HepG2 (cell line): Measurements from ENCODE around the gene KRT38. TPM values are rescaled to one million over a fixed set of nuclear protein-coding genes. Genes with fewer than 3 reads are reported as not detected.

ENCODE experiments used
- ATAC-seq: fragments of 200-7000 bp; cut with Tn5 transposase; 3 replicates; pipeline ENCODE4 v1.9.1; 2020; ENCODE audit warnings: mild to moderate bottlenecking, moderate library complexity
- BruUV-seq: library from RNA; stranded (reverse); fragments of 400-500 nt; replicated peaks from 2 replicates; lab custom pipeline; 2021; lab: Mats Ljungman, UMichigan
- CTCF ChIA-PET: fragments of 300-600 bp; formaldehyde crosslinking; extraction: SDS; loops from one replicate; lab custom pipeline; 2021; ENCODE audit warnings: low total read pairs, inconsistent platforms, low intra/inter-chr PET ratio; lab: Yijun Ruan, JAX
- POLR2A ChIA-PET: fragments of 350-600 bp; sonication (Branson Sonifier 250); formaldehyde crosslinking; loops from one replicate; lab custom pipeline; 2020; ENCODE audit warnings: antibody characterized with exemption, inconsistent platforms; lab: Yijun Ruan, JAX
- DNase-seq: peaks from one replicate; pipeline ENCODE4 v3.0.0-alpha.2; 2015; ENCODE audit warnings: low spot score
- FAIRE-seq: peaks from 3 replicates; lab custom pipeline; 2011; peaks lifted over from hg19 to GRCh38; lab: Jason Lieb, UNC
- H2AFZ ChIP-seq: one replicate; pipeline ENCODE4 v1.6.1; 2011; ENCODE audit warnings: low read length, inconsistent platforms
- H3K27ac ChIP-seq: fragments of 300-600 bp; 3 replicates; pipeline ENCODE4 v1.8.0; 2011; ENCODE audit warnings: mixed run types, mild to moderate bottlenecking, mixed read lengths, low read length, inconsistent platforms; ENCODE audit not compliant: insufficient read depth; ENCODE audit errors: extremely low read length
- H3K27me3 ChIP-seq, 2 experiments: fragments of 200-600 bp in 1 of 2; 2 replicates in 1 of 2; 3 replicates in 1 of 2; pipeline versions ENCODE4 v1.6.0 to v1.8.0; 2011; ENCODE audit warnings: low read length in 2 of 2, mild to moderate bottlenecking in 2 of 2, moderate library complexity in 2 of 2, inconsistent platforms in 1 of 2; ENCODE audit not compliant: insufficient read depth in 2 of 2, control insufficient read depth in 1 of 2
- H3K36me3 ChIP-seq, 2 experiments: fragments of 200-600 bp in 1 of 2; replicated peaks in 1 of 2; 2 replicates in 1 of 2; 3 replicates in 1 of 2; pipeline versions ENCODE4 v1.5.1 to v1.8.0; 2011; ENCODE audit warnings: low read length in 2 of 2, inconsistent platforms in 1 of 2; ENCODE audit not compliant: insufficient read depth in 2 of 2, control insufficient read depth in 1 of 2
- H3K4me1 ChIP-seq: 2 replicates; pipeline ENCODE4 v1.5.1; 2012; ENCODE audit warnings: low read length, inconsistent platforms; ENCODE audit not compliant: insufficient read depth
- H3K4me2 ChIP-seq: 2 replicates; pipeline ENCODE4 v1.6.0; 2011; ENCODE audit warnings: low read depth, low read length, inconsistent platforms
- H3K4me3 ChIP-seq, 3 experiments: fragments of 200-600 bp in 1 of 3; sonication (generic), shearing (Covaris generic) in 1 of 3; replicated peaks in 1 of 3; 2 replicates each; pipeline ENCODE4 v1.5.1; 2011 to 2016; ENCODE audit warnings: low read length in 3 of 3, inconsistent platforms in 2 of 3, low read depth in 2 of 3, mild to moderate bottlenecking in 2 of 3, control low read depth in 1 of 3, mixed read lengths in 1 of 3; ENCODE audit not compliant: insufficient read depth in 1 of 3
- H3K79me2 ChIP-seq: one replicate; pipeline ENCODE4 v1.6.1; 2011; ENCODE audit warnings: low read length, inconsistent platforms; ENCODE audit not compliant: insufficient read depth
- H3K9ac ChIP-seq: 2 replicates; pipeline ENCODE4 v1.6.0; 2011; ENCODE audit warnings: mild to moderate bottlenecking, low read depth, low read length, inconsistent platforms; ENCODE audit not compliant: insufficient read depth
- H3K9me3 ChIP-seq: 2 replicates; pipeline ENCODE4 v1.5.1; 2012; ENCODE audit warnings: mild to moderate bottlenecking, low read length
- H4K20me1 ChIP-seq: 2 replicates; pipeline ENCODE4 v1.6.0; 2011; ENCODE audit warnings: inconsistent platforms, mild to moderate bottlenecking, low read length, moderate library complexity; ENCODE audit not compliant: insufficient read depth
- CEBPB ChIP-seq: IDR thresholded peaks from 2 replicates; pipeline ENCODE4 v1.6.1; 2011; ENCODE audit warnings: low read depth, low read length, improper control_type of control experiment, borderline replicate concordance
- EHMT2 ChIP-seq: fragments of 200-600 bp; sonication (generic); IDR thresholded peaks from 2 replicates; pipeline ENCODE4 v1.7.0; 2017; ENCODE audit warnings: antibody characterized with exemption, low read depth, low read length, borderline replicate concordance
- ETV5 ChIP-seq: IDR thresholded peaks from 2 replicates; pipeline ENCODE4 v1.6.1; 2018; ENCODE audit warnings: missing biosample characterization, missing genetic modification reagents, inconsistent platforms, borderline replicate concordance
- HNF4G ChIP-seq, 2 experiments: sonication (generic) in 1 of 2; formaldehyde crosslinking in 1 of 2; IDR thresholded peaks; 2 replicates each; pipeline versions ENCODE4 v1.4.0 to v1.6.1; 2011 to 2020; ENCODE audit warnings: borderline replicate concordance in 2 of 2, low read depth in 2 of 2, mild to moderate bottlenecking in 2 of 2, low read length in 1 of 2, missing genetic modification reagents in 1 of 2, moderate library complexity in 1 of 2
- XBP1 ChIP-seq: sonication (generic); formaldehyde crosslinking; IDR thresholded peaks from 2 replicates; pipeline ENCODE4 v1.5.0; 2020; ENCODE audit warnings: missing genetic modification reagents
- ZNF629 ChIP-seq: sonication (generic); formaldehyde crosslinking; conservative IDR thresholded peaks from 2 replicates; pipeline ENCODE4 v1.5.0; 2020; ENCODE audit warnings: missing genetic modification reagents
- ZNF839 ChIP-seq: sonication (generic); formaldehyde crosslinking; IDR thresholded peaks from 2 replicates; pipeline ENCODE4 v1.4.0; 2020; ENCODE audit warnings: missing genetic modification reagents, mild to moderate bottlenecking, borderline replicate concordance
- WGBS: methylation state at CpG from one replicate; pipeline ENCODE4 v1.1.6; 2017; ENCODE audit warnings: low lambda C conversion rate; 5-methylcytosine and 5-hydroxymethylcytosine counted together
- in situ Hi-C: cut with HindIII; loops from 2 replicates; pipeline ENCODE4 v1.10.0; 2017; ENCODE audit warnings: low pct_unique_long_range_greater_than_20kb; ENCODE audit not compliant: extremely low pct_ligation_motif_present
- intact Hi-C: fragments of 100-400 bp; cut with micrococcal nuclease; formaldehyde crosslinking; loops from one replicate; pipeline ENCODE4 v1.10.0; 2022; ENCODE audit not compliant: unreplicated experiment
- polyA plus RNA-seq, 8 experiments: library from polyadenylated mRNA; depleted of rRNA in 3 of 8; stranded (reverse) in 7 of 8; unstranded in 1 of 8; fragments of >200 nt; fragmentation: Illumina TruSeq in 4 of 8; extraction: Trizol in 4 of 8; gene quantifications; 2 replicates each; pipeline versions ENCODE4 v1.2.1 to v1.2.3, GENCODE V29; 2011 to 2016; ENCODE audit warnings: low read depth in 4 of 8, missing spikeins in 1 of 8, mixed read lengths in 1 of 8; ENCODE audit not compliant: insufficient read depth in 1 of 8
- total RNA-seq, 5 experiments: library from RNA; depleted of rRNA; stranded (reverse); fragments of >200 nt; fragmentation: Illumina TruSeq; extraction: Trizol; gene quantifications; 2 replicates each; pipeline ENCODE4 v1.2.3, GENCODE V29; 2016; ENCODE audit warnings: low read depth in 1 of 5
- TF ChIP-seq, protein P1 (sequence below): sonication (generic); formaldehyde crosslinking; IDR thresholded peaks from 2 replicates; pipeline ENCODE4 v1.5.0; 2020; ENCODE audit warnings: mild to moderate bottlenecking, missing genetic modification reagents, borderline replicate concordance
- TF ChIP-seq, protein P2 (sequence below): IDR thresholded peaks from 2 replicates; pipeline ENCODE4 v1.6.1; 2012; ENCODE audit warnings: low read depth, low read length, improper control_type of control experiment

The KRT38 gene
- total and polyA plus RNA-seq, 2 of the 13 experiments (the other 11 are each of a cell fraction or from before 2014, with no cell fraction given): not detected

DNA sequence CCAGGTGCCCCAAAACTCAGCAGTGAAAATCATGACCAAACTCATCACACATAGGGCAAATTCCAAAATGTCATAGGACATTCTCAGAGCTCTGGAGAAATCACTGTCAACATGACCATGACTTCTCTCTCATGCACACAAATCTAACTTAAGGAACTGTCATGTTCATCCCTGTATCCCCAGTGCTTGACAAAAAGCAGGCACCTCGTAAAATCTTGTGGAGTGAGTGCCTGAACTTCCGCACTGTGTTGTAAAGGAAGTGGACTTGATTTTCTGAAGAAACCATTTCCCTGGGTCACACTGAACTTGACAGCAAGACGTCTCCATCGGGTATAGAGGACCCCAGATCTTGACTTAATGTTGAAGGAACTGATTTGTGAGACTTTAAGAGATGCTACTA, 19.2 kb downstream of the KRT38 start:
- WGBS: 66% methylated on average over 4 of the region's 4 CpGs
- in situ Hi-C loops: no loop called here
- Histone ChIP-seq H3K4me2 (no peak overlapping the region), H3K4me1 (peaks cover 34% of the 10 kb centered on the region), H3K27me3 (no peaks in the 10 kb centered on the region), H4K20me1 (no peaks in the 10 kb centered on the region), H2AFZ (no peak overlapping the region), H3K79me2 (no peaks in the 10 kb centered on the region), H3K4me3 (no peak overlapping the region), H3K9ac (no peak overlapping the region)
- ATAC-seq (no peak), FAIRE-seq (no peak)
- CTCF ChIA-PET: no interaction called here
- no TSS peak for BruUV-seq
- TF ChIP-seq HNF4G (IDR thresholded peaks at IDR 0.05; ENCODE audit: borderline replicate concordance, low read depth, low read length) (no peak), HNF4G (CRISPR knock-in tag; IDR thresholded peaks at IDR 0.05; ENCODE audit: borderline replicate concordance, low read depth) (no peak)
- TF ChIP-seq, all 625 proteins: peak for 0
- intact Hi-C loops: no loop called here
- no peak for DNase-seq
- no peak overlapping the region for H3K27ac ChIP-seq
- H3K9me3 ChIP-seq: no peaks in the 10 kb centered on the region
- POLR2A ChIA-PET: no interaction called here
- no peaks in the 10 kb centered on the region for H3K36me3 ChIP-seq

DNA sequence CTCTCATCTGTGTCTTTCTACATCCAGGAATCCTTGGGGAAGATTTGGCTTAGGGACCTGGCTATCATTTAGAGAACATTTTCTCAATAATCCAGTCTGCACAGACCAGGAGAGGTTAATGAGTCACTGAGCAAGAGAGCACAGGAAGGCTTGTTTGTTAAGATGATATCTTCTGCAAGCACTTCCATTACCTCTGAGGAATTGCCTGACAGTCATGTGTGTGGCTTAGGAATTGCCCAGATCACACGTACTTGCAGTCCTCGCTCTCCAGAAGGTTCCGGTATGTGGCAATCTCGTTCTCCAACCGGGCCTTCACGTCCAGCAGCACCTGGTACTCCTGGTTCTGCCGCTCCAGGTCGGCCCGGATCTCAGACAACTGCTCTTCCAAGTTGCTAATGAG, 19.7 kb downstream of the KRT38 start:
- peaks cover 39% of the 10 kb centered on the region for H3K4me1 ChIP-seq
- H3K4me3 ChIP-seq: no peak overlapping the region
- POLR2A ChIA-PET: no interaction called here
- ATAC-seq (no peak; the same call in 2 of the 3 replicates), DNase-seq (peak; percentile 40), FAIRE-seq (no peak)
- H3K4me2 ChIP-seq: no peak overlapping the region
- no peak overlapping the region for H3K9ac ChIP-seq
- H3K36me3 ChIP-seq: no peaks in the 10 kb centered on the region
- H3K79me2 ChIP-seq: no peaks in the 10 kb centered on the region
- in situ Hi-C loops (no loop called here), intact Hi-C loops (no loop called here)
- H4K20me1 ChIP-seq: no peaks in the 10 kb centered on the region
- H2AFZ ChIP-seq: no peak overlapping the region
- H3K9me3 ChIP-seq: no peaks in the 10 kb centered on the region
- no peaks in the 10 kb centered on the region for H3K27me3 ChIP-seq
- whole genome bisulfite sequencing: 0% methylated on average over 1 of the region's 9 CpGs
- no TSS peak for BruUV-seq
- CTCF ChIA-PET: no interaction called here
- no peak overlapping the region for H3K27ac ChIP-seq
- TF ChIP-seq, protein P1, sequence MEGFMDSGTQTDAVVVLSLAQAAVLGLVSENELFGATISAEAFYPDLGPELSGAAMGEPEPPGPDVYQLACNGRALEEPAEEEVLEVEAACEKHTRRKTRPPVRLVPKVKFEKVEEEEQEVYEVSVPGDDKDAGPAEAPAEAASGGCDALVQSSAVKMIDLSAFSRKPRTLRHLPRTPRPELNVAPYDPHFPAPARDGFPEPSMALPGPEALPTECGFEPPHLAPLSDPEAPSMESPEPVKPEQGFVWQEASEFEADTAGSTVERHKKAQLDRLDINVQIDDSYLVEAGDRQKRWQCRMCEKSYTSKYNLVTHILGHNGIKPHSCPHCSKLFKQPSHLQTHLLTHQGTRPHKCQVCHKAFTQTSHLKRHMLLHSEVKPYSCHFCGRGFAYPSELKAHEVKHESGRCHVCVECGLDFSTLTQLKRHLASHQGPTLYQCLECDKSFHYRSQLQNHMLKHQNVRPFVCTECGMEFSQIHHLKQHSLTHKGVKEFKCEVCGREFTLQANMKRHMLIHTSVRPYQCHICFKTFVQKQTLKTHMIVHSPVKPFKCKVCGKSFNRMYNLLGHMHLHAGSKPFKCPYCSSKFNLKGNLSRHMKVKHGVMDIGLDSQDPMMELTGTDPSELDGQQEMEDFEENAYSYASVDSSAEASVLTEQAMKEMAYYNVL (CRISPR knock-in tag): no peak
- TF ChIP-seq ZNF839 (CRISPR knock-in tag) (no peak), XBP1 (CRISPR knock-in tag) (no peak), ETV5 (peak; percentile 36; the same call in 1 of the 2 replicates), ZNF629 (no peak), CEBPB (0 out of 2 replicates have a peak, but pooled peaks have one; percentile 19), EHMT2 (no peak)
- TF ChIP-seq, protein P2, sequence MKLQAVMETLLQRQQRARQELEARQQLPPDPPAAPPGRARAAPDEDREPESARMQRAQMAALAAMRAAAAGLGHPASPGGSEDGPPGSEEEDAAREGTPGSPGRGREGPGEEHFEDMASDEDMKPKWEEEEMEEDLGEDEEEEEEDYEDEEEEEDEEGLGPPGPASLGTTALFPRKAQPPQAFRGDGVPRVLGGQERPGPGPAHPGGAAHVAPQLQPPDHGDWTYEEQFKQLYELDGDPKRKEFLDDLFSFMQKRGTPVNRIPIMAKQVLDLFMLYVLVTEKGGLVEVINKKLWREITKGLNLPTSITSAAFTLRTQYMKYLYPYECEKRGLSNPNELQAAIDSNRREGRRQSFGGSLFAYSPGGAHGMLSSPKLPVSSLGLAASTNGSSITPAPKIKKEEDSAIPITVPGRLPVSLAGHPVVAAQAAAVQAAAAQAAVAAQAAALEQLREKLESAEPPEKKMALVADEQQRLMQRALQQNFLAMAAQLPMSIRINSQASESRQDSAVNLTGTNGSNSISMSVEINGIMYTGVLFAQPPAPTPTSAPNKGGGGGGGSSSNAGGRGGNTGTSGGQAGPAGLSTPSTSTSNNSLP: no peak
